Spleen (tissue), 11 donors: ENCODE results near the gene FAM3B. TPM values are rescaled to one million over a fixed set of nuclear protein-coding genes. Genes with fewer than 3 reads are reported as not detected.
A peak's percentile ranks its signal among the peaks of the same experiment; 100 is the strongest.
"Not testable (repeated sequence)": the region's sequence is repeated elsewhere in the genome, so short reads cannot be mapped to it uniquely, and the experiment has no call there.

Experiments used
- DNase-seq: peaks from one replicate; pipeline ENCODE4 v3.0.0-alpha.2; 2020
- H3K27ac ChIP-seq, 8 donors: fragments of 200-600 bp; sonication (generic) in 7 of 8; 1 replicate in 4 of 8; 2 replicates in 4 of 8; pipeline versions ENCODE4 v1.5.0 to v1.8.0; 2016 to 2021; ENCODE audit warnings: inconsistent platforms in 4 of 8, mild to moderate bottlenecking in 4 of 8, moderate library complexity in 1 of 8
- H3K27me3 ChIP-seq, 7 donors: fragments of 200-600 bp; sonication (generic) in 6 of 7; replicated peaks in 1 of 7; 1 replicate in 4 of 7; 2 replicates in 3 of 7; pipeline versions ENCODE4 v1.5.0 to v1.8.0; 2016 to 2021; ENCODE audit warnings: inconsistent platforms in 3 of 7, mild to moderate bottlenecking in 1 of 7
- H3K36me3 ChIP-seq, 6 donors: fragments of 200-600 bp; sonication (generic) in 5 of 6; 1 replicate in 4 of 6; 2 replicates in 2 of 6; pipeline versions ENCODE4 v1.5.0 to v1.8.0; 2016 to 2021; ENCODE audit warnings: inconsistent platforms in 2 of 6
- H3K4me1 ChIP-seq, 6 donors: fragments of 200-600 bp; sonication (generic) in 5 of 6; 1 replicate in 3 of 6; 2 replicates in 3 of 6; pipeline versions ENCODE4 v1.5.0 to v1.8.0; 2016 to 2021; ENCODE audit warnings: inconsistent platforms in 3 of 6
- H3K4me3 ChIP-seq, 8 donors: fragments of 200-600 bp; sonication (generic) in 7 of 8; 1 replicate in 4 of 8; 2 replicates in 4 of 8; pipeline versions ENCODE4 v1.5.0 to v1.8.0; 2016 to 2021; ENCODE audit warnings: inconsistent platforms in 4 of 8, mild to moderate bottlenecking in 4 of 8, moderate library complexity in 2 of 8
- H3K9me3 ChIP-seq, 8 donors: fragments of 200-600 bp; sonication (generic) in 7 of 8; 1 replicate in 4 of 8; 2 replicates in 4 of 8; pipeline versions ENCODE4 v1.5.0 to v1.8.0; 2016 to 2021; ENCODE audit warnings: inconsistent platforms in 4 of 8
- POLR2A ChIP-seq, 3 donors: fragments of 450-650 bp; IDR thresholded peaks; one replicate each; pipeline ENCODE4 v1.5.1; 2017; ENCODE audit warnings: antibody characterized with exemption in 3 of 3, mild to moderate bottlenecking in 1 of 3
- POLR2AphosphoS5 ChIP-seq, 3 donors: sonication (generic); formaldehyde crosslinking; IDR thresholded peaks; one replicate each; pipeline ENCODE4 v1.5.1; 2017; ENCODE audit warnings: antibody characterized with exemption in 3 of 3
- WGBS, 5 donors: extraction: QIAGEN DNeasy Blood & Tissue Kit in 3 of 5; methylation state at CpG; one replicate each; pipeline versions ENCODE4 v1.1.5 to v1.1.7; 2013 to 2018; 5-methylcytosine and 5-hydroxymethylcytosine counted together
- intact Hi-C: fragments of 100-400 bp; cut with DNase I; formaldehyde crosslinking; loops from one replicate; pipeline ENCODE4 v1.15.0; 2023; ENCODE audit warnings: low total_unique reads
- polyA plus RNA-seq, 3 donors: library from polyadenylated mRNA; stranded (reverse); fragments of 200-250 nt; gene quantifications; one replicate each; pipeline ENCODE4 v1.2.1, GENCODE V29; 2013
- total RNA-seq, 7 donors: library from RNA; depleted of rRNA in 3 of 7; stranded (reverse); fragments of >200 nt in 3 of 7; fragmentation: NEBNext Ultra II Directional in 4 of 7; extraction: Animal tissue kit (Norgen Biotek cat#: 25700) in 4 of 7; gene quantifications; one replicate each; pipeline versions ENCODE4 v1.1.0 to v1.2.1, GENCODE V29; 2016 to 2021
- TF ChIP-seq, protein P1 (sequence below), 11 experiments: fragments of 200-600 bp in 7 of 11; fragments of 450-650 bp in 4 of 11; sonication (generic) in 4 of 11; IDR thresholded peaks in 8 of 11; conservative IDR thresholded peaks in 3 of 11; 1 replicate in 7 of 11; 2 replicates in 4 of 11; pipeline versions ENCODE4 v1.4.0 to v1.8.0; 2016 to 2021; ENCODE audit warnings: antibody characterized with exemption in 11 of 11, inconsistent platforms in 4 of 11, mild to moderate bottlenecking in 1 of 11
- donor health status: healthy with polysubstance abuse.
- donor health status: DM: no; HTN: no; CAD: no; lungs with moderate emphysema.
- donor health status: DM: no; HTN: no; CAD: no.
- donor health status: Bipolar disorder and iron deficiency.
- donor health status: healthy.
- donor health status: DM: no; HTN: no; CAD: no.
- donor health status: DM: yes; HTN: yes; CAD: no.

FAM3B gene
- total and polyA plus RNA-seq, 10 donors = 0.77 to 1.9 (median 1.3) TPM; not detected in 3

DNA sequence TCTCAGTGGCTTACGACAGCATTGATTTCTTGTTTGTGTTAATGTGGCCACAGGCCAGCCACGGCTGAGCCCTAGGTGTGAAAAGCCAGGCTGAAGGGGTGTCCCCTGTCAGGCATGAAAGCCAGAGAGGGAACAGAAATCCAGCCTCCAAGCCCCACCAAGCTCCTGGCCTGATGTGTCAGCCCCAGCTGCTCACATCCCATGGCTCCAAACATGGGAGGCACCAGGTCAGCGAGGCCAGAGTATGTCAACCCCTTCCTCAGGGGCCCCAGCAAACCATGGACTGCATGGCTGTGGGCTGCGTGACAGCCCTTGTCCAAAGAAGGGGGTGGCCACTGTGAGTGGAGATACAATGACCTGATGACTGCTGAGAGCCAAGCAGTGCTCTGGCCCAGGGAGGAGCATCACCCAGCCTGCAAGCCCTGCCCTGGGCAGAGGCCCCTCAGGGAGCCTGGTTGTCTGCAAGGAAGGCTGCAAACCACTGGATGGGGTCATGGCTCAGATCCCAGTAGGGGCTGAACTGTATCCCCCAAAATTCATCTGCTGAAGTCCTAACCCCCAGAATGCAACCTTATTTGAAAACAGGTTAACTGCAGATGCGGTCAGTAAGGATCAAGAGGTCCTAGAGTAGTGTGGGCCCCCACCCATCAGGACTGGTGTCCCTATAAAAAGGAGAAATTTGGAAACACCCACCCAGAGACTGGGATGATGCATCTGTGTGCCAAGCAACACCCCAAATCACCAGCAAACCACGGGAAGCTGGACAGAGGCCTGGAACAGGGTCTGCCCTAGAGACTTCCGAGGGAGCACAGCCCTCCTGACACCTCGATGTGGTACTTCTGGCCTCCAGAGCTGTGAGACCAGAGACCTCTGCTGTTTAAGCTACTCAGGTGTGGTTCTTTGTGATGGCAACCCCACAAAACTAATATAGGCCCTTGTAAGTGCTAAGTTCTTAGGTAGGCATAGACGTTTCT, 41.9 kb downstream of the FAM3B start:
- peak; percentile 61 for DNase-seq

DNA sequence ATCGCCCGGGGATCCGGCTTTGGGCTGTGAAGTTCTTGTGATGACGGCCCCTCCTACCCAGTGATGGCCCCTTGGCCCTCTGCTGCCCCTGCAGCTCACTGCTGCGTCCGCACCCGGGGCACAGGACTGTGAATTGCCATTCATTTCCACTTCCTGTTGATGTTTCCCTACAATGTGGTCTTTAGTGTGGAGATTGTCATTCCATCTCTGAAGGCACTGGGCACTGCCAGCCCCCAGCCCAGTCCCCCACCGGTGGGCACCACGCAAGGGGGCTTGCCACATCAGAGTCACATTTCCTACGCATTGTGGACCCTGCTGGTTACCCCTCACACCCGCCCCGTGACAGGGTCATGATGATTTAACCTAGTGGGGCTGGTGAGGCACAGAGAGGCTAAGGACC, 42.7 kb downstream of the FAM3B start:
- H3K4me3 ChIP-seq = no peak overlapping the region
- intact Hi-C loops = no loop called here
- 58 to 78% (median 73%) methylated on average over 12 of the region's 12 CpGs for WGBS, 5 donors
- no peaks in the 10 kb centered on the region for H3K27me3 ChIP-seq
- peaks cover 16 to 46% (median 32%) of the 10 kb centered on the region in 6 donors for H3K4me1 ChIP-seq
- DNase-seq = peak; percentile 74
- TF ChIP-seq POLR2A (IDR thresholded peaks at IDR 0.05) = no peak
- TF ChIP-seq POLR2AphosphoS5 (IDR thresholded peaks at IDR 0.05) = peak in 1 of 3 donors; percentile 10
- TF ChIP-seq, protein P1, sequence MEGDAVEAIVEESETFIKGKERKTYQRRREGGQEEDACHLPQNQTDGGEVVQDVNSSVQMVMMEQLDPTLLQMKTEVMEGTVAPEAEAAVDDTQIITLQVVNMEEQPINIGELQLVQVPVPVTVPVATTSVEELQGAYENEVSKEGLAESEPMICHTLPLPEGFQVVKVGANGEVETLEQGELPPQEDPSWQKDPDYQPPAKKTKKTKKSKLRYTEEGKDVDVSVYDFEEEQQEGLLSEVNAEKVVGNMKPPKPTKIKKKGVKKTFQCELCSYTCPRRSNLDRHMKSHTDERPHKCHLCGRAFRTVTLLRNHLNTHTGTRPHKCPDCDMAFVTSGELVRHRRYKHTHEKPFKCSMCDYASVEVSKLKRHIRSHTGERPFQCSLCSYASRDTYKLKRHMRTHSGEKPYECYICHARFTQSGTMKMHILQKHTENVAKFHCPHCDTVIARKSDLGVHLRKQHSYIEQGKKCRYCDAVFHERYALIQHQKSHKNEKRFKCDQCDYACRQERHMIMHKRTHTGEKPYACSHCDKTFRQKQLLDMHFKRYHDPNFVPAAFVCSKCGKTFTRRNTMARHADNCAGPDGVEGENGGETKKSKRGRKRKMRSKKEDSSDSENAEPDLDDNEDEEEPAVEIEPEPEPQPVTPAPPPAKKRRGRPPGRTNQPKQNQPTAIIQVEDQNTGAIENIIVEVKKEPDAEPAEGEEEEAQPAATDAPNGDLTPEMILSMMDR (IDR thresholded peaks at IDR 0.05 in 8 of 11, conservative IDR thresholded peaks at IDR 0.05 in 3 of 11) = peak in 1 of 11 experiments; percentile 25
- peaks cover 0 to 9% (median 0%) of the 10 kb centered on the region in 6 donors for H3K36me3 ChIP-seq
- H3K27ac ChIP-seq = peak overlapping the region in 5 of 8 donors; percentile 8 to 99 (median 95)
- no peaks in the 10 kb centered on the region for H3K9me3 ChIP-seq

More for the DNA sequence above, 41.9 kb downstream of the FAM3B start:
- Histone ChIP-seq H3K27me3 (no peaks in the 10 kb centered on the region), H3K4me3 (no peak overlapping the region), H3K4me1 (peaks cover 8 to 38% (median 24%) of the 10 kb centered on the region in 6 donors), H3K27ac (peak overlapping the region in 4 of 8 donors; percentile 8 to 99 (median 97)), H3K36me3 (peaks cover 0 to under 1% (median 0%) of the 10 kb centered on the region in 6 donors), H3K9me3 (no peaks in the 10 kb centered on the region)
- TF ChIP-seq, protein P1 (IDR thresholded peaks at IDR 0.05 in 8 of 11, conservative IDR thresholded peaks at IDR 0.05 in 3 of 11) = no peak
- TF ChIP-seq POLR2A (IDR thresholded peaks at IDR 0.05) = no peak
- TF ChIP-seq POLR2AphosphoS5 (IDR thresholded peaks at IDR 0.05) = no peak
- WGBS, 5 donors = 83 to 93% (median 87%) methylated on average over 8 to 9 of the region's 9 CpGs
- intact Hi-C loops = no loop called here

DNA sequence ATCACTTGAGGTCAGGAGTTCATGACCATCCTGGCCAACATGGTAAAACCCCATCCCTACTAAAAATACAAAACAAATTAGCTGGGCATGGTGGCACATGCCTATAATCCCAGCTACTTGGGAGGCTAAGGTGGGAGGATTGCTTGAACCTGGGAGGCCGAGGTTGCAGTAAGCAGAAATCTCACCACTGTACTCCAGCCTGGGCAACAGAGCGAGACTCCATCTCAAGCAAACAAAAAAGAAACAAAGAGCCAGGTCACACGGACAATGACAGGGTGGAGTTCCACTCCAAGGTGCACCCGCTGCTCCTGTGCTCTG, 43.1 kb downstream of the FAM3B start:
- not testable (repeated sequence) for H3K27me3 ChIP-seq, H3K4me3 ChIP-seq, H3K9me3 ChIP-seq, DNase-seq
- H3K36me3 ChIP-seq = peaks cover 0 to 13% (median 0%) of the 10 kb centered on the region in 6 donors
- intact Hi-C loops = loop anchor here (10.0 kb wide), 1 partner anchor 65 kb away; the partner anchor contains the start of gene MX1
- 81 to 97% (median 93%) methylated on average over 4 of the region's 4 CpGs for WGBS, 5 donors
- peaks cover 18 to 50% (median 37%) of the 10 kb centered on the region in 6 donors for H3K4me1 ChIP-seq
- peak overlapping the region in 5 of 8 donors; percentile 51 to 99 (median 95) for H3K27ac ChIP-seq

DNA sequence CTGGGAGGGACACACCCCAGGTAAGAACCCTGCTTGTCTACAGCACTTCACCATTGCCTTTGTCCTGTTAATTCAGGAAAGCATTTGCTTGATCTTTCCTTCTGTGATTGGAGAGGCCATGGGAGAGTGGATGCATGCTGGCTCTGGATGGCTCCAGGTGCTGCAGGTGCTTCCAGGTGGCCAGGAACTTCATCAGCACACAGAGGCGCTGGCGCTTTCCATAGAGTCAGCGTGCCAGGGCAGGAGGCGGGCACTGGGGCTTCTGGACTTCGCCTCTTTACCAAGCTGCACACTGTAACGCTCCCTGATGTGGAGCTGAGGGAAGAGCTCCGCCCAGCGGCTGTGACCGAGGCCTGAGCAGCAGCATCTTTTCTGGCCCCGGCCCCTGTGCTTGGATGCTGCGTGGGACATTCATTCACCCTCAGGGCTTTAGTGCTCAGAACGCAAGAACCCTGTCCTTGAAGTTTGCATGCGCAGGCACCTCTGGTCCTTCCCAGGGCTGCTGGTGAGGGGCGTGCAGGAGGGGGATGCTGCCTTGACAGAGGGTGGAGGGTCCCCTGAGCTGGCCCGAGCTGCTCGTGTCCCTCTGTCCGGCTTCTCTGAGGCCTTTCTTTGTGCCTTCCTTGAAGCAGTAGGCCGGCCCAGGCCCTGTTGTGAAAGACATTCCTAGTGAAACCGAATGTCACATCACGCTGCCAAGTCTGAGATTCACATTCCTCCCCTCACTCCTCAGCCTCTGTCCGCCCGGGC, 43.6 kb downstream of the FAM3B start:
- Histone ChIP-seq H3K9me3 (no peaks in the 10 kb centered on the region), H3K27me3 (no peaks in the 10 kb centered on the region), H3K36me3 (peaks cover 0 to 19% (median 0%) of the 10 kb centered on the region in 6 donors), H3K27ac (peak overlapping the region in 7 of 8 donors; percentile 51 to 99 (median 95)), H3K4me1 (peaks cover 18 to 55% (median 41%) of the 10 kb centered on the region in 6 donors), H3K4me3 (no peak overlapping the region)
- intact Hi-C loops = loop anchor here (10.0 kb wide), 1 partner anchor 65 kb away; the partner anchor contains the start of gene MX1
- TF ChIP-seq POLR2A (IDR thresholded peaks at IDR 0.05) = no peak
- TF ChIP-seq, protein P1 (IDR thresholded peaks at IDR 0.05 in 8 of 11, conservative IDR thresholded peaks at IDR 0.05 in 3 of 11) = no peak
- TF ChIP-seq POLR2AphosphoS5 (IDR thresholded peaks at IDR 0.05) = peak in 1 of 3 donors; percentile 9
- peak; percentile 80 for DNase-seq
- 78 to 92% (median 87%) methylated on average over 16 to 22 of the region's 22 CpGs for WGBS, 5 donors
